ENCODE results near the gene KMT2D. TPM values are rescaled to one million over a fixed set of nuclear protein-coding genes. Genes with fewer than 3 reads are reported as not detected.

The KMT2D gene
- total and polyA plus RNA-seq, 2 experiments from 2014 or later: 17.6 to 120 TPM

- TF ChIP-seq ZNF462 (CRISPR knock-in tag; IDR thresholded peaks at IDR 0.05) (no peak), EZH2phosphoT487 (IDR thresholded peaks at IDR 0.05; ENCODE audit: unreplicated experiment) (no peak)
- TF ChIP-seq, protein P1, sequence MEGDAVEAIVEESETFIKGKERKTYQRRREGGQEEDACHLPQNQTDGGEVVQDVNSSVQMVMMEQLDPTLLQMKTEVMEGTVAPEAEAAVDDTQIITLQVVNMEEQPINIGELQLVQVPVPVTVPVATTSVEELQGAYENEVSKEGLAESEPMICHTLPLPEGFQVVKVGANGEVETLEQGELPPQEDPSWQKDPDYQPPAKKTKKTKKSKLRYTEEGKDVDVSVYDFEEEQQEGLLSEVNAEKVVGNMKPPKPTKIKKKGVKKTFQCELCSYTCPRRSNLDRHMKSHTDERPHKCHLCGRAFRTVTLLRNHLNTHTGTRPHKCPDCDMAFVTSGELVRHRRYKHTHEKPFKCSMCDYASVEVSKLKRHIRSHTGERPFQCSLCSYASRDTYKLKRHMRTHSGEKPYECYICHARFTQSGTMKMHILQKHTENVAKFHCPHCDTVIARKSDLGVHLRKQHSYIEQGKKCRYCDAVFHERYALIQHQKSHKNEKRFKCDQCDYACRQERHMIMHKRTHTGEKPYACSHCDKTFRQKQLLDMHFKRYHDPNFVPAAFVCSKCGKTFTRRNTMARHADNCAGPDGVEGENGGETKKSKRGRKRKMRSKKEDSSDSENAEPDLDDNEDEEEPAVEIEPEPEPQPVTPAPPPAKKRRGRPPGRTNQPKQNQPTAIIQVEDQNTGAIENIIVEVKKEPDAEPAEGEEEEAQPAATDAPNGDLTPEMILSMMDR (conservative IDR thresholded peaks at IDR 0.05; ENCODE audit: low read depth in 2 of 2): no peak
- TF ChIP-seq, protein P2, sequence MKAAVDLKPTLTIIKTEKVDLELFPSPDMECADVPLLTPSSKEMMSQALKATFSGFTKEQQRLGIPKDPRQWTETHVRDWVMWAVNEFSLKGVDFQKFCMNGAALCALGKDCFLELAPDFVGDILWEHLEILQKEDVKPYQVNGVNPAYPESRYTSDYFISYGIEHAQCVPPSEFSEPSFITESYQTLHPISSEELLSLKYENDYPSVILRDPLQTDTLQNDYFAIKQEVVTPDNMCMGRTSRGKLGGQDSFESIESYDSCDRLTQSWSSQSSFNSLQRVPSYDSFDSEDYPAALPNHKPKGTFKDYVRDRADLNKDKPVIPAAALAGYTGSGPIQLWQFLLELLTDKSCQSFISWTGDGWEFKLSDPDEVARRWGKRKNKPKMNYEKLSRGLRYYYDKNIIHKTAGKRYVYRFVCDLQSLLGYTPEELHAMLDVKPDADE (IDR thresholded peaks at IDR 0.05): no peak
- TF ChIP-seq, protein P3, sequence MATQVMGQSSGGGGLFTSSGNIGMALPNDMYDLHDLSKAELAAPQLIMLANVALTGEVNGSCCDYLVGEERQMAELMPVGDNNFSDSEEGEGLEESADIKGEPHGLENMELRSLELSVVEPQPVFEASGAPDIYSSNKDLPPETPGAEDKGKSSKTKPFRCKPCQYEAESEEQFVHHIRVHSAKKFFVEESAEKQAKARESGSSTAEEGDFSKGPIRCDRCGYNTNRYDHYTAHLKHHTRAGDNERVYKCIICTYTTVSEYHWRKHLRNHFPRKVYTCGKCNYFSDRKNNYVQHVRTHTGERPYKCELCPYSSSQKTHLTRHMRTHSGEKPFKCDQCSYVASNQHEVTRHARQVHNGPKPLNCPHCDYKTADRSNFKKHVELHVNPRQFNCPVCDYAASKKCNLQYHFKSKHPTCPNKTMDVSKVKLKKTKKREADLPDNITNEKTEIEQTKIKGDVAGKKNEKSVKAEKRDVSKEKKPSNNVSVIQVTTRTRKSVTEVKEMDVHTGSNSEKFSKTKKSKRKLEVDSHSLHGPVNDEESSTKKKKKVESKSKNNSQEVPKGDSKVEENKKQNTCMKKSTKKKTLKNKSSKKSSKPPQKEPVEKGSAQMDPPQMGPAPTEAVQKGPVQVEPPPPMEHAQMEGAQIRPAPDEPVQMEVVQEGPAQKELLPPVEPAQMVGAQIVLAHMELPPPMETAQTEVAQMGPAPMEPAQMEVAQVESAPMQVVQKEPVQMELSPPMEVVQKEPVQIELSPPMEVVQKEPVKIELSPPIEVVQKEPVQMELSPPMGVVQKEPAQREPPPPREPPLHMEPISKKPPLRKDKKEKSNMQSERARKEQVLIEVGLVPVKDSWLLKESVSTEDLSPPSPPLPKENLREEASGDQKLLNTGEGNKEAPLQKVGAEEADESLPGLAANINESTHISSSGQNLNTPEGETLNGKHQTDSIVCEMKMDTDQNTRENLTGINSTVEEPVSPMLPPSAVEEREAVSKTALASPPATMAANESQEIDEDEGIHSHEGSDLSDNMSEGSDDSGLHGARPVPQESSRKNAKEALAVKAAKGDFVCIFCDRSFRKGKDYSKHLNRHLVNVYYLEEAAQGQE (IDR thresholded peaks at IDR 0.05; ENCODE audit: unreplicated experiment): no peak
Observed at GRCh38 chr12:49051777-49052438, 8.7 kb downstream of the KMT2D start (continued).

All from GM23338 (cell line).